Activated CD8-positive, alpha-beta memory T cell treated with anti-CD3 and anti-CD28 coated beads for 48 hours (primary cell): Measurements from ENCODE around the gene PPP1R1B.

Experiments used
- DNase-seq, 3 experiments: peaks; one replicate each; pipeline ENCODE4 v3.0.0-alpha.2; 2020; ENCODE audit warnings: low read depth in 2 of 3, low spot score in 2 of 3

Gene PPP1R1B

GRCh38 chr17:39600288-39600996 lies 26.3 kb upstream of the PPP1R1B start:
- no peak for DNase-seq

- no peak for DNase-seq
Observed at GRCh38 chr17:39600997-39601597, 25.7 kb upstream of the PPP1R1B start.

- DNase-seq: no peak
Observed at GRCh38 chr17:39601758-39602532, 24.8 kb upstream of the PPP1R1B start.

- no peak for DNase-seq
Observed at GRCh38 chr17:39602533-39603303, 24.0 kb upstream of the PPP1R1B start.

GRCh38 chr17:39603304-39604016 lies 23.3 kb upstream of the PPP1R1B start:
- no peak for DNase-seq

- no peak for DNase-seq
Observed at GRCh38 chr17:39604911-39605491, 21.8 kb upstream of the PPP1R1B start.

- no peak for DNase-seq
Observed at GRCh38 chr17:39605492-39606433, 21.0 kb upstream of the PPP1R1B start.

GRCh38 chr17:39606434-39607056 lies 20.2 kb upstream of the PPP1R1B start:
- no peak for DNase-seq

GRCh38 chr17:39607057-39607850 lies 19.5 kb upstream of the PPP1R1B start:
- DNase-seq: no peak

GRCh38 chr17:39607851-39608130 lies 19.0 kb upstream of the PPP1R1B start, which contains the start of gene NEUROD2:
NEUROD2 (minus strand) TSS chr17:39607920; CDS start chr17:39606599, 1,321 bp downstream.
- DNase-seq: no peak

GRCh38 chr17:39608142-39608981 lies 18.4 kb upstream of the PPP1R1B start:
- DNase-seq: no peak

- no peak for DNase-seq
Observed at GRCh38 chr17:39609416-39610025, 17.2 kb upstream of the PPP1R1B start.

GRCh38 chr17:39611401-39612112 lies 15.2 kb upstream of the PPP1R1B start:
- no peak for DNase-seq

- no peak for DNase-seq
Observed at GRCh38 chr17:39612291-39612894, 14.4 kb upstream of the PPP1R1B start.

- DNase-seq: no peak
Observed at GRCh38 chr17:39612935-39613464, 13.8 kb upstream of the PPP1R1B start.
